ENCODE data around the gene SRM.
"Not testable (repeated sequence)": the region's sequence is repeated elsewhere in the genome, so short reads cannot be mapped to it uniquely, and the experiment has no call there.

SRM gene

DNA sequence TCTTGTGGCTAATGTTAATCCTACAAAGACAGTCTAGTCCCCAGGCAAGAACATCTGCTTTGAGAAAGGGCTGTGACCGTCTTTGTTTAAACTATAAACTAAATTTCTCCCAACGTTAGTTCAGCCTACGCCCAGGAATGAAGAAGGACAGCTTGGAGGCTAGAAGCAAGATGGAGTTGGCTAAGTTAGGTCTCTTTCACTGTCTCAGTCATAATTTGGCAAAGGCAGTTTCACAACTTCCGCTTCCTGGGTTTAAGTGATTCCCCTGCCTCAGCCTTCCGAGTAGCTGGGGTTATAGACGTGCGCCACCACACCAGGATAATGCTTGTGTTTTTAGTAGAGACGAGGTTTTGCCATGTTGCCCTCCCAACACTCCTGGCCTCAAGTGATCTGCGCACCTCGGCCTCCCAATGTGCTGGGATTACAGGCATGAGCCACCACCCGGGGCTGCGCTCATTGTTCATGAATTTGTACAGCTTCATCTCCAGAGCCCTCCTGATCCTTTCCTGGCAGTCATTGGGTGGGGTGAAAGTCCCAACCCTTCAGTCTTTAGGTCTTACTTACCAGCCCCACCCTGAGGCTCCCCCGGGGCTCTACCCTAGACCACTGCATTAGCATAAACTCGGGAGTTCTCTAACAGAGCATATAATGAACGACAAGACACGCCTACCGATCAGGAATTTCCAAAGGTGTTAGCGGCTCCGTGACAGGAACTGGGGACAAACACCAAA lies 7.9 kb downstream of the SRM start:
- peak; percentile 92 for DNase-seq (ENCODE audit: low read depth)
- no peak for TF ChIP-seq MYC (IDR thresholded peaks at IDR 0.05; ENCODE audit: low read depth, low read length)
- no peak for TF ChIP-seq CTCF (IDR thresholded peaks at IDR 0.05; ENCODE audit: low read depth, low read length)
- TF ChIP-seq POLR2A (IDR thresholded peaks at IDR 0.05; ENCODE audit: extremely low read depth, insufficient read length) = no peak
- TF ChIP-seq, protein P1, sequence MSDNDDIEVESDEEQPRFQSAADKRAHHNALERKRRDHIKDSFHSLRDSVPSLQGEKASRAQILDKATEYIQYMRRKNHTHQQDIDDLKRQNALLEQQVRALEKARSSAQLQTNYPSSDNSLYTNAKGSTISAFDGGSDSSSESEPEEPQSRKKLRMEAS (IDR thresholded peaks at IDR 0.05; ENCODE audit: low read depth, low read length) = no peak
- H3K4me3 ChIP-seq (ENCODE audit: low read depth, low read length) = peak overlapping the region; percentile 1

- not testable (repeated sequence) for DNase-seq (ENCODE audit: low read depth); H3K4me3 ChIP-seq (ENCODE audit: low read depth, low read length)
These were observed 8.7 kb downstream of the SRM start for GRCh38 chr1:11051121-11051520.

- TF ChIP-seq MYC (IDR thresholded peaks at IDR 0.05; ENCODE audit: low read depth, low read length) (no peak), POLR2A (IDR thresholded peaks at IDR 0.05; ENCODE audit: extremely low read depth, insufficient read length) (no peak), CTCF (IDR thresholded peaks at IDR 0.05; ENCODE audit: low read depth, low read length) (no peak)
- TF ChIP-seq, protein P1 (IDR thresholded peaks at IDR 0.05; ENCODE audit: low read depth, low read length) = no peak
- no peak for DNase-seq (ENCODE audit: low read depth)
- H3K4me3 ChIP-seq (ENCODE audit: low read depth, low read length) = no peak within 1 kb of the TSS
These were observed 13.0 kb downstream of the SRM start, which contains the start of gene MASP2 for GRCh38 chr1:11046625-11047365. MASP2 (minus strand) TSS chr1:11047239; CDS start chr1:11047207, 32 bp downstream.

- DNase-seq (ENCODE audit: low read depth) = no peak
- no peak overlapping the region for H3K4me3 ChIP-seq (ENCODE audit: low read depth, low read length)
- TF ChIP-seq CTCF (IDR thresholded peaks at IDR 0.05; ENCODE audit: low read depth, low read length) (no peak), POLR2A (IDR thresholded peaks at IDR 0.05; ENCODE audit: extremely low read depth, insufficient read length) (no peak), MYC (IDR thresholded peaks at IDR 0.05; ENCODE audit: low read depth, low read length) (no peak)
- TF ChIP-seq, protein P1 (IDR thresholded peaks at IDR 0.05; ENCODE audit: low read depth, low read length) = no peak
These were observed 13.6 kb downstream of the SRM start for GRCh38 chr1:11046270-11046566.

- H3K4me3 ChIP-seq (ENCODE audit: low read depth, low read length) = no peak overlapping the region
- DNase-seq (ENCODE audit: low read depth) = no peak
- TF ChIP-seq, protein P1 (IDR thresholded peaks at IDR 0.05; ENCODE audit: low read depth, low read length) = no peak
- TF ChIP-seq POLR2A (IDR thresholded peaks at IDR 0.05; ENCODE audit: extremely low read depth, insufficient read length) (no peak), CTCF (IDR thresholded peaks at IDR 0.05; ENCODE audit: low read depth, low read length) (no peak), MYC (IDR thresholded peaks at IDR 0.05; ENCODE audit: low read depth, low read length) (no peak)
These were observed 14.2 kb downstream of the SRM start for GRCh38 chr1:11045428-11046269.
